ENCODE measurements around the gene MET.
"Not testable (repeated sequence)": the region's sequence is repeated elsewhere in the genome, so short reads cannot be mapped to it uniquely, and the experiment has no call there.

MET gene

DNA sequence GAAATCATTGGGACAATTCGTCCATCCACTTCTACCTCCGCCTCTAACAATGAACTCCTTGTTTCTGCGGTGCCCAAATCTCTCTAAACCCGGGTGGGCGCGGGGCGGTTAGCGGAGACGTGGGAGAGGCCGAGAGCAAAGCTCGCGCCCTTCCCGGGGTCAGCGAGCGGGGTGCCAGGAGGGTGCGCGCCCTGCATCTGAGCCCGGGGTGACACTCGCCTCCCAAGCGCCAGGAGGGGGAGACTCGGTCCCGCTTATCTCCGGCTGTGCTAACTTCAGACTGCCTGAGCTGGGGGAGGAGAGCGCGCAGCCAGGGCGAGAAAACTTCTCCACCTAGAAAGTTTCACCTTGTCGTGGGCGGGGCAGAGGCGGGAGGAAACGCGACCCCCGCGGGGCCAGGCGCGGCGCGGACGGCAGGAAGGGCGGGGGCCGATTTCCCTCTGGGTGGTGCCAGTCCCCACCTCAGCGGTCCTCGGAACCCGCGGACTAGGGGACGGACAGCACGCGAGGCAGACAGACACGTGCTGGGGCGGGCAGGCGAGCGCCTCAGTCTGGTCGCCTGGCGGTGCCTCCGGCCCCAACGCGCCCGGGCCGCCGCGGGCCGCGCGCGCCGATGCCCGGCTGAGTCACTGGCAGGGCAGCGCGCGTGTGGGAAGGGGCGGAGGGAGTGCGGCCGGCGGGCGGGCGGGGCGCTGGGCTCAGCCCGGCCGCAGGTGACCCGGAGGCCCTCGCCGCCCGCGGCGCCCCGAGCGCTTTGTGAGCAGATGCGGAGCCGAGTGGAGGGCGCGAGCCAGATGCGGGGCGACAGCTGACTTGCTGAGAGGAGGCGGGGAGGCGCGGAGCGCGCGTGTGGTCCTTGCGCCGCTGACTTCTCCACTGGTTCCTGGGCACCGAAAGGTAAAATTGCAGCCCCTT lies at the start of gene MET:
Gene MET (plus strand): TSS at position 516 of the 915 bp plus-strand sequence. CDS start 26,889 bp downstream, outside the sequence.
- DNase-seq: peak; percentile 55

- no peak for DNase-seq
These were observed 45.1 kb upstream of the MET start for GRCh38 chr7:116626886-116627285.

DNA sequence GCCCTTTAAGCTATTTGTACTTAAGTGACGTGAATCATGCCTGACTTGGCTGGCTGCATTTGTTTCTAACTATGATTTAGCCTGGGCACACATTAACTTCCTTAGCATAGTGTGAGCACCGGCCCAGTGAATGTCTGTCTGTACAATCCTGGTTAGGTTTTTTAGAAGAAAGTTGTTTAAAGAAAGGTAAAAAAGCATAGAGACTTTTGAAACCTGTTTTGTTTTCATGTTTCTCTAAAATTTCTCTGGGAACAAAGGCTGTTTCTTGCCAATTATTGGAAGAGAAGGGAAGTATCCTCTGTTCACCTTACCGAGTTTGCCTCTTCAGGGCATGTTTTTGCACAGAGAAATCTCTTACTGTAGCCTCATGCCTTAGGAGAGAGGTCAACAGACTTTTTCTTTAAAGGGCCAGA lies 42.9 kb upstream of the MET start:
- no peak for DNase-seq

GRCh38 chr7:116630357-116630756 lies 41.6 kb upstream of the MET start:
- DNase-seq: no peak

DNA sequence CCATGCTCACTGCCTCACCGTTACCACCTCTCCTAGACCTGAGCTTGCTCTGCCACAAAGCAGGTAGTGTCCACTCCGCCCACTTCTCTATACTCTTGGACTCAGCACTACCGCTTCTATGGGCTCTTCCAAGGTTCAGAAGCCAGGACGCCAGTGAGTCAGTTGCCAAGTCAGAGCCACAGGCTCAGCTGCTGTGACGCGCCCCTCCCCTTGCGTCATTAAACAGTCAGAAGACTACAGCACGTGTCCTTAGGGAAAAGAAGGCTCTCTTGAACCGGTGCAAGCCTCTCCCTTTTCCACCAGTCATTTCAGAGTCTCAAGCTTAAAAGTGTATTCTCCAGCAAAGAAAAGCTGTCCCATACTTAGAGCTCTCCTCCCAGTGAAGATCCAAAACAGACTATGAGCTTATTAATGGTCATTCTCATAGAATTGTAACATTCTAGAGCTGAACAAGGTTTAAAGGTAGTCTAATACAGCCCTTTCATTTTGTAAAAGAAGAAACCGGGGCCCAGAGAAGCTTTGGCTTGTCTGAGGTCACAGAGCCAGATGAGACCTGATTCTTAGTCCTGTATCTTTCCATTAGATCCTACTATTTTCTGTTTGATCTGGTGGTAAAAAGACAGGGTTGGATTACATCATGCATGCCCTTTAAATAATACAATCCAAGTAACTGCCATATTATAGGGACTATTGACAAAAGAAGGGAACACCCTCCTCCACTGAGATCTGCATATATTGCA lies 40.9 kb upstream of the MET start:
- DNase-seq: no peak

DNA sequence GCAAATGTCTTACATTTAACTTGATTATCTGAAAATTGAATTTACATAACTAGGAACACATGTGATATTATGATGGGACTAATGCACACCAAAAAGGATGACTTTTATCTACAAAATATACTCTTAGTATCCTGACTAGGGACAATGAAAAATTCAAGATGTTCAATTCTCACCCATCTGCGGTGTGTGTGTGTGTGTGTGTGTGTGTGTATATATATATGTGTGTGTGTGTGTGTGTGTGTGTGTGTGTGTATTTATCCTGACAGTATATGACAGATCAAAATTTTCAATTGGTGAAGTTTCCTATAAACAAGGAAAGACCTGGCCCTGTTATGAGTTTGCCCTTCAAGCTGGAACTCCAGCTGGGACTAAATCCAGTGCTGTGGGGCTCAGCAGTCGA lies 40.3 kb upstream of the MET start:
- no peak for DNase-seq

DNA sequence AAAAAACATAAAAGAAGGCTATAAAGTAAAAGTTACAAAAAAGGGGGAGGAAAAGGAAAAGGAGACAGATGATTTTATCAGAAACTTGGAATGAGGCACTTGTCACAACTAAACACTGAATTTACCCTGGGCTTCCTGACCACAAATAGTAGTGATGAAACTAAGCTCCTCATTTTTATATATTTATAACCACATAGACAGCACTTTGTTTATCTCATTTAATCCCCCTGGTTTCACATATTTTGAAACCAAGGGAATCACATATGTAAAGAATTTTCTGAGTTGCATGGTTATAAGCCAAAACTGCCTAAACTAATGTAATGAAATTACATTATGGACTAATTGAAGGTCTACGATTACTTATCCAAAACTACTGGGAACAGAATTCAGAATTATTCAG lies 39.6 kb upstream of the MET start:
- DNase-seq: no peak

DNA sequence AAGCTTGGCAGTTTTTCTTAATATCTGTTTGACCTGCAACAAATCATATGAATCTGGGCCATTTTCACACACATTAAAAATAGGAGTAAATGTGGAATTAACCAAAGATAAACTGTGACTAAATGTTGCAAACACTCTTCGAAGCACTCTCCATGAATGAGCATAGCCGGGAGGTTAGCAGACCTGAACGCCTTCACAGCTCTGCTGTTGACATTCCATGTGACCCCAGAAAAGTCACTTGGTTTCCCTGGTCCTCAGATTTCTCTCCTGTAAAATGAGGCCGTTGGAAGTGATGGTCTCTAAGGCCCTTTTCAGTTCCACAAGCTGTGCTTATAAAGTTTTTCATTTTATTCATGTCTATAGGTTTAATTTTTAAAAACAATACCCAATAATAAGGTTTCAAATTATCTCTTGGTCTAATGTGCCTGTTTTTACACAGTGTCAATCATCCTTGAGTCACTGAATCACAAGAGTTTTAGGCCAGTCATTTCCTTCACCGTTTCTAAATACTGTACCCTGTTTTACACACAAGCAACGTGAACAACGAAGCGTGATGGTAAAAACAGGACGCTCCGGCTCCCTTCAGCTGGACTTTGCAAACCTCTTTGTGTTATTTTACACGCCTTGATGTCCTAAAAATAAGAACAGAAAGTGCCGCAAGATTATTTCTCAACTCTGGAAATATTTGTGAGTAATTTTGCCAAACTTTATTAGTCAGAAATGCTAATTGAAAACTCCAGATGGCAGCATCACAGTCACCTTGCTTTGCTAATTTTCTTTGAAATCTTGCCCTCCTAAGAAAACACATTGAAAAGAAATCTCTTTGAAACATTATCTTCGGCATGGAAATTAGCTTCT lies 38.6 kb upstream of the MET start:
- DNase-seq: no peak

GRCh38 chr7:116636997-116637396 lies 35.0 kb upstream of the MET start:
- DNase-seq: no peak

DNA sequence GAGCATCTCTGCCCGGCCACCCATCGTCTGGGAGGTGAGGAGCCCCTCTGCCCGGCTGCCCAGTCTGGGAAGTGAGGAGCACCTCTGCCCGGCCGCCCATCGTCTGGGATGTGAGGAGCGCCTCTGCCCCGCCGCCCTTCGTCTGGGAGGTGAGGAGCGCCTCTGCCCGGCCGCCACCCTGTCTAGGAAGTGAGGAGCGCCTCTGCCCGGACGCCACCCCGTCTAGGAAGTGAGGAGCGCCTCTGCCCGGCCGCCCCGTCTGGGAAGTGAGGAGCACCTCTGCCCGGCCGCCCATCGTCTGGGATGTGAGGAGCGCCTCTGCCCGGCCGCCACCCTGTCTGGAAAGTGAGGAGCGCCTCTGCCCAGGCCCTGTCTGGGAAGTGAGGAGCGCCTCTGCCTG lies 33.4 kb upstream of the MET start:
- not testable (repeated sequence) for DNase-seq

DNA sequence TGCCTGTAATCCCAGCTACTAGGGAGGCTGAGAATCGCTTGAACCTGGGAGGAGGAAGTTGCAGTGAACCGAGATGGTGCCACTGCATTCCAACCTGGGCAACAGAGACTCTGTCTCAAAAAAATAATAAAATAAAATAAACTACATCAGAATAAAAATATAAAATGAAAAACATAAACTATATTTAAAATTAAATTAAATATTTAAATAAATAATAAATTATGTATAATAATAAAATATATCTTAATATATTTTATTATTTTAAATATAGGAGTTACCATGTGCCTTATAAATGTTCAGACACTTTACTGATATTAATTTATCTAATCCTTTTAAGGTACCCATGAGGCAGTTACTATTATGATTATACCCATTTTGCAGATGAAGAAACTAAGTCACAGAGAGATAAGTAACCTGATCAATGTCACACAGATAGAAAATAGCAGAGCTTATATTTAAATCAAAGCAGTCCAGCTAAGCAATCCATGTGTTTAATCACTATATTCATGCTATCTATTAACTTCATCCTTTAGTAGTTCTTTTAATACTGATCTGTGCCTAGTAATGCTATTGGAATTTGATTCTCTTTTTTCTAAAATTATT lies 30.3 kb upstream of the MET start:
- no peak for DNase-seq

DNA sequence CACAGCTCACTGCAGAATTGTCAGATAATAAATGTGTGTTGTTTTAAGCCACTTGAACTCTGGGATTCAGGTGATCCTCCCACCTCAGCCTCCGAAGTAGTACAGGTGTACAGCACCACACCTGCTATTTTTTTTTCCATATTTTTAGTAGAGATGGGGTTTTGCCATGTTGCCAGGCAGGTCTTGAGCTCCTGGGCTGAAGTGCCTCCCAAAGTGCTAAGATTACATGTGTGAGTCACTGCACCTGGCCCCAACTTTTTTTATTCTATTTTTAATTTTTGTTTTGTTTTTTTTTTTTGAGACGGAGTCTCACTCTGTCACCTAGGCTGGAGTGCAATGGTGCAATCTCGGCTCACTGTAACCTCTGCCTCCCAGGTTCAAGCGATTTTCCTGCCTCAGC lies 28.8 kb upstream of the MET start:
- not testable (repeated sequence) for DNase-seq

DNA sequence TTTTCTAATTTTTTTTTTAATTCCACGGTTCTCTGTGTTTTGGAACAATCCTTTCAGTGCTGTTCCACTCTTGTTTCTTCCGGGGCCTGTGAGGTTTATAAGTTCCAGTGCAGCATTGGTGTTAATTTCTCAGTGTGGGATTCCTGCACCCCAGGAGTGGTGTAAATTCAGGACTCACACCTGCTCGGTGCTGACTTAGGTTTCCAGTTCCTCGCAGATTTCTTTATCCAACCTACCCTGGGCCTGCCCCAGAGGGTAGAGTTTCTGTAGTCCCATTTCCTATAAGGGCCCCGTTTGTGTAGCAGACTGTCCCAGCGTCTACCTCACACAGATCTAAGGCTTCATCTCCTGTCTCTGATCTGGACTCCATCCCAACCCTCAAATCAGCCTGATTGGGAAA lies 27.4 kb upstream of the MET start:
- no peak for DNase-seq

DNA sequence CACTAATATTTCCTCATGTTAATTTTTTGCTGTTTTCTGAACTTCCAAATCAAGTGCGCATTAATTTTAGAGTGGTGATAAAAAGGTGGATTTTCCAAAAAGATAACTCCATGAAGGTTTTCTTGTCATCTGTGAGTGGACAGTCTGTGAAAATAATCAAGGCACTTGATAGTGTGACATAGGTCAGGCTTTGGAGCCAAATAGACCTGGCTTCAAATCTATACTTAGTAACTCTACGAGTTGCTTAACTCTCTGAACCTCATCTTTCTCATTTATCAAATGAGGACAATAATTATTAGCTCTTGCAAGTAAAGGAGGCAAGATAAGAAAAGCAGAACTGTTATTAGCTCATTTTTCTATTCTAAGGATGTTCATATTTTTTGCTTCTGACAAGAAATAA lies 24.7 kb upstream of the MET start:
- no peak for DNase-seq

DNA sequence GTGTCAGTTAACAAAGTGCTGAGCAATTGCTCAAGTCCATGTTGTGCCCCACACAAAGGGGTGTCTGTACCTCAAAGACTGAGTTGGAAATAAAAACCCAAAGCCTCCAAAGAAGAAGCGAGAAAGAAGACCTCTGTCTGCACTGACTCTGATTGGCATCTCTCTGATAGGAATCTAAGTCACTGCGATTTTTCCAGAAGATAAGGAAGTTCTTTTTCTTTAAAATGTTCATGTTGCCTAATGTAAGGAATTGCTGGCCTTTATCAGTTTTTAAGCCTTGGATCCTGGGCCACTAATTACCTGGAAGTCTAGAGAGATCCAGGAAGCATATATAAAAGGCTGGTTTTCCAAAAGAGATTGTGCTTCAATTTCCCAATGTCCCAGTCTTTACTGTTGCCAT lies 24.1 kb upstream of the MET start:
- no peak for DNase-seq

DNA sequence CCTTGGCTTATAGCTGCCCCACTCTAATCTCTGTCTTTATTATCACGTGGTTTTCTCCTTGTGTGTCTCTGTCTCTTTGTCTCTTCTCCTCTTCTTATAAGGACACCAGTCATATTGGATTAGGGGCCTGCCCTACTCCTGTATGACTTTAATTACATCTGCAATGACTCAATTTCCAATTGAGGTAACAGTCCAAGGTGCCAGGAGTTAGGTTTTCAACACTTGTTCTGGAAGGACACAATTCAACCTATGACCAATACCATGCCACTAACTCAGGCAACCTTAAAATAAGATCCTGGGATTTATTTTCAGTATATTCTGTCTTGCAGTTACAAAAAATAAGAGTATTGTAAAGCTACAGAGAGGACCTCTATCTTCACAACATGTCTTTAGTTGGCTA lies 21.6 kb upstream of the MET start:
- DNase-seq: no peak

DNA sequence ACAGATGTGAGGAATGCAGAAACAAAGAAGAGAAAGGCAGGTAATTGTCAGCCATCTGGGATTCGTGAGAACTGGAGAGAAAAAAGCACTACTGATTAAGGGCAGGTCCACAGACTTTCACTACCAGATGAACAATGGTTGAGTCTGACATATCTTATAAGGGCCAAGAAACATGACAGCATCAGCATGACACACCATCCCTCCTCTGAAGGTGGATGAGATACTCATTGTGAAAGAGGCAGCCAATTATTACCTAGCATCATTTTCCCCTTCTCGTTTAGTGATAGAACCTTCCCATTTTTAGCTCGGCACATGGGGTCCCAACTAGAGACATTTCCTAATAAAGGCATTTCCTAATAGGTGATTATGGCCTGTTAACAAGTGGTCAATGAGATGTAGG lies 19.2 kb upstream of the MET start:
- DNase-seq: no peak

- DNase-seq: no peak
These were observed 18.8 kb upstream of the MET start for GRCh38 chr7:116653204-116653603.

DNA sequence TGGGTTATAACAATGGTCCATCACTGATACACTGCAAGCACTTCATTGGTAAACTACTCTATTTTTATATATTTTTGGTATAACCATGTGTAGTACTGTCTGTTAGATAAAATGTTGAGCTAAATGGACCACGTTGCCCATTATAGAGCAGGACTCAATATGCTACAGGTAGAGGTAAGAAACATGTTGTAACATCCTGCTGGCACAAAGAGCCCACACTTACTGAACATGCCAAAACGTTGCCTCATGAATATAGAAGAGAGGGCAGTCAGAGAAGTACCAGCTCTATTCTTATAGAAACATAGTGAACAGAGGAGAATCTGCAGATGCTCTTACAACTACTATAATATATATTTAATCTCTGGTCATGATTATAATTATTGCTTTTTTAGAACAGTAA lies 18.4 kb upstream of the MET start:
- no peak for DNase-seq

DNA sequence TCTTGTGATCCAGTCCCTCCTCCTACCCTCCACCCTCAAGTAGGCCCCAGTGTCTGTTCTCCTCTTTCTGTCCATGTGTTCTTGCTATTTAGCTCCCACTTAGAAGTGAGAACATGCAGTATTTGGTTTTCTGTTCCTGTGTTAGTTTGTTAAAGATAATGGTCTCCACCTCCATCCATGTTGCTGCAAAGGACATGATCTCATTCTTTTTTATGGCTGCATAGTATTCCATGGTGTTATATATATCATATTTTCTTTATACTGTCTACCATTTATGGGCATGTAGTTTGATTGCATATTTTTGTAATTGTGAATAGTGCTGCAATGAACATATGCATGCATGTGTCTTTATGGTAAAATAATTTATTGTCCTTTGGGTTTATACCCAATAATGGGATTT lies 12.7 kb upstream of the MET start:
- DNase-seq: not testable (repeated sequence)

DNA sequence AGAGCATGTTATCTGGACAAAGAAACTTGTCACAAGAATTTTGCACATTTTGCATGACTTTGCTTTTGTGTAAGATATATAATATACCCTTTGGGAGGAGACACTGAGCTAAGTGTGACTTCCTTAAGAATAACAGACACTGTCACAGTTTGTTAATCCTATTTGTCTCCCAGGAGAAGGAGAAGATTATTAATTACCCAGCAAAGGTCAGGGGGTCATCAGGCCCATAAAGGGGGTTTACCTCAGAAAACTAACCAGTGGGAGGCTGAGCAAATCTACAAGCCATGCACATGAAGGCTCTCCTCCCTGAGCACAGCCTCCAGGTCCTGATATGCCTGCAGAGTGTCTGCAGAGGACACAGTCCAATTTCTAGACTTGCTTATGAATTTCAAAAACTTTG lies 10.1 kb upstream of the MET start:
- DNase-seq: no peak

- no peak for DNase-seq
These were observed 8.3 kb upstream of the MET start for GRCh38 chr7:116663744-116664143.

All from NCI-H510A treated with DMSO at 0.1 percent for 48 hours (cell line).